GM19240 (cell line): Measurements from ENCODE around the gene GPATCH2L.

Experiments
- DNase-seq: peaks from one replicate; pipeline ENCODE4 v3.0.0; 2011; ENCODE audit warnings: low spot score; ENCODE audit not compliant: insufficient read length

Gene GPATCH2L

DNA sequence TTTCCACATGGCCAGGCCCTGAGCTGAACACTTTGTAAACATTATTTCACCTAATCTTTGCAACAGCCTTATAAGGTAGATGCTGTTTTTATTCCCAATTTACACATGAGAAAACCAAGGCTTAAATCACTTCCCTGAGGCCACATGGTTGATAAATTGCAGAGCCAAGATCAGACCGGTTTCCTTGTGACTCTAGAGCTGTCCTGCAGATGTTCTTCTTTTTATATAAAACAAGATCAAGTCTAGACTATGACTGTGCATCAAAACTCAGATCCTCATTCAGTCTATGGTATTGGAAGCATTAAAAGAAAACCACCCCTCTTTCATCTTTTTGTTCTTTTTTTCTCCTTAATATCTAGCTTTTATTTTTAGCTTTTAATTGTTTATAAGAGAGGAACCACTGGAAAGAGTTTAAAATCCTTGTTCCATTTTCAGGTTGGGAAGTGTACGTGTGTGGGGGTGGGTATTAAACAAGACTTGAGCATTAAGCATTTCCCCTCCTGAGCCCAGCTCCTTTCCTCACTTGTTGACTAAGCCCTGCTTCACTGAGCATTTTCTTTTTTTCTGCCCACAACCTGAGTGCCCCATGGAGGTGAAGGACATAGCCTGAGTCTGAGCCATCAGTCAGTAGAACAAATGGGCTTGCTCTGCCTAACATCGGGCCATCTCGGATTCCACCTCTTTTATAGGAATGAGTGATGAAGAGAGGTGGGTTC is 45.4 kb downstream of the GPATCH2L start:
- DNase-seq: no peak

DNA sequence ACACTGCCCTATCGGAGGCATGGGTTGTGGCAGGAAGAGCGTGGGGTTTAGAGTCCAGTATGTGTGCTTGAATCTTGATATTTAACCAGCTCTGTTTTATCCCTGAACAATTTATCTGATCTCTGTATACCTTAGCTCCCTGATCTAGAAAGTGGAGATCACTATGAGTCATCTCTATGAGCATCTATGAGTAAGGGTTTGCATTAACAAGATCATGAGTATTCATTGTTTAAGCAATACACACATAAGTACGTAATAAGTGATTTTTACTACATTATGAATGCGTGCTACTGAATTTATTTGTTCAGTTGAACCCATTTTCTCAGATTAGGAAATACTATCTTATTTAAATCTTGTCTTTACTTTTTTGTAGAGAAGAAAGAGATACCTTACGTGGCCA is 49.4 kb downstream of the GPATCH2L start:
- no peak for DNase-seq

DNA sequence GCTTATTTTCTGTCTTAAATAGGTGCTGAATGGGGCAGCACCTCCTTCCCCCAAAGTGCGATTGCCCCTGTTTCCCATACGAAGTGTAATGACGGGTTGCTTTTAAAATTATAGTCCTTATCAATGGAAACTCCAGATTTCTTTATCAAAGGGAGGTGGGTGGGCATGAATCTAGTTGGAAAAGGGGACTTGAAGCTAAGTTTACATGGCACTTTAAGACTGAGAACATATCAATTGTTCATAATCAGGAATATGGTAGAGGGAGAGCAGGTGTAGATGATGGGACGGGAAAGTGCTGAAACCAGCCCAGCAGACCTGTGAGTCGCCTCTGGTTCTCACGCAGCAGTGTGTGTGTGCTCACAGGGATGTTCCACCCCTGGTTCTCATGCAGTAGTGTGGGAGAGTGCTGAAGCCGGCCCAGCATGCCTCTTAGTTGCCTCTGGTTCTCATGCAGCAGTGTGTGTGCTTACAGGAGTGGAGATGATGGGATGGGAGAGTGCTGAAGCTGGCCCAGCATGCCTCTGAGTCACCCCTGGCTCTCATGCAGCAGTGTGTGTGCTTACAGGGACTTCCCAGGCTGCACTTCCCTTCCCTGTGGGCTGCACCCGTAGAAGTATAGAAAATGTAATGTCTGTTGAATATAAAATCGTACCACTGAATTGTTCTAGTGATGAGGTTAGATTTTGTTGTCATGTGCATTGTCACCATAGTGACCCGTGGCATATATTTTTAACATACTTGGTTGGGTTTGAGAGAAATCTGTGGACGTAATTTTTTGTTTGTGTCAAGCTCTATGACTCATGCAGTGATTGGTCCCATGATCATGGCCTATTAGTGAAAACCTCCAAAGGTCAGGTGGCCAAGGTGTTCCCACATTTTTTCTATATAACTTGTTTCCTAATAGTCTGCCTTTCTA is 51.6 kb downstream of the GPATCH2L start:
- DNase-seq: no peak

DNA sequence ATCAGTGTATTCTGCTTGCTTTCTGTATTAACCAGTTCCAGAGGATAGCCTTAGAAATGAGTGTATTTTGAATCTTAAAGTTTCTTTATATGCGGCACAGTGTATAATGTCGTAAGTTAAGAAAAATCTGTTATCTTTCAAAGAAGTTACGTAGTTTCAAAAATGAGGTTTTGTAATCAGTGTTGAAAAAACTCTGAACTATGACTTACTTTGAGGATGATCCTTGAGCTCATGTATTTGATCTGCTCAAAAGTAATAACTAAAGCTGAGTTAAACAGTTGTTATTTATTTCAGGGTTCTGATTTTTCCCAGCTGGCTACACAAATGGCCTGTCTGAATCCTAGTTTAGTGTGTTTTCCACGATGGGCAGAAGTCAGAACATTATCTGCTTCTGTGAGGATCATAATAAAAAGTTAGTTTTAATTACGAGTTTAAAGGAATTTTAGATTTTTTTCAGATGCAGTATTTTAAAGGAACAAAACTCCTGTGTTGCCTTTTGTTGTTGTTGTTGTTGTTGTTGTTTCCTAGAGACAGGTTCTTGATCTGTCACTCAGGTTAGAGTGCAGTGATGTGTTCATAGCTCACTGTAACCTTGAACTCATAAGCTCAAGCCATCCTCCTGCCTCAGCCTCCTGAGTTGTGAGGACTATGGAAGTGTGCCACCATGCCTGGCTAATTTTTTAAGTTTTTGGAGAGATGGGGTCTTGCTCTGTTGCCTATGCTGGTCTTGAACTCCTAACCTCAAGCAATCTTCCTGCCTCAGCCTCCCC is 52.9 kb downstream of the GPATCH2L start:
- no peak for DNase-seq

DNA sequence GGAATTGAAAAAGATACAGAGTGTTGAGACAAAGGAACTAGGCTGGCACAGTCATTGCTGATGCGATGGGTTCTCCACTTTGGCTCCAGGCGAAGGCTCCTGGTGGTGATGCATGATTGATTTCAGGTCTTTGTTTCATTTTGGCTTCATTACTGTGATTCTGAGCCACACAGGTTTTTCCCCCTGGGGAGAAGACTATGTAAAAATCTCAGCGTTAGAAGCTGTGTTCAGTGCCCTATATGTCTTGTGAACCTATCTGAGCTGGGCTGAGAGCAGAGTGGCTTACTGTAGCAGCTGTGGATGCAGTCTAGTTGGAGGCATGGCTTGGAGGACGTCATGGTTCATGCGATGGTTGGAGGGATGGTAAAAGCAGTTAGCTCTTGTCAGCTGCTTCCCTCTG is 54.0 kb downstream of the GPATCH2L start:
- no peak for DNase-seq

DNA sequence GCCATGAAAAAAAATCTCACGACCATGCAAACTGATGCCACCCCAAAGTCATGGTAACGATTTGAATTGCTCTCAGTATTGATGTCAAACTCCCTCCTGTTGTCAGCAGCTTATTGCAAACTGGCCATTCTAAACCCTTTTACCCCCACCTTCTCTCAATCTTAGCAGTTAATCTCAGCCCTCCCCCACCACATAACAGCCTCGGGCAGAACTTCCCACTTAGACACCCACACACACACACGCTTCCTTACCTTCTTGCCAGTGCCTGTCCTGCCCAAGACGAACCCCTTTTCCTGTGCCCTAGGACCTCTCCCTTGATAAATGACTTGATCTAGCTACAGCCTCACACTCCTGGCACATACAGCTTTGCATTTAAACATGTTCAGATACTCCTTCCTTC is 56.6 kb downstream of the GPATCH2L start:
- no peak for DNase-seq

DNA sequence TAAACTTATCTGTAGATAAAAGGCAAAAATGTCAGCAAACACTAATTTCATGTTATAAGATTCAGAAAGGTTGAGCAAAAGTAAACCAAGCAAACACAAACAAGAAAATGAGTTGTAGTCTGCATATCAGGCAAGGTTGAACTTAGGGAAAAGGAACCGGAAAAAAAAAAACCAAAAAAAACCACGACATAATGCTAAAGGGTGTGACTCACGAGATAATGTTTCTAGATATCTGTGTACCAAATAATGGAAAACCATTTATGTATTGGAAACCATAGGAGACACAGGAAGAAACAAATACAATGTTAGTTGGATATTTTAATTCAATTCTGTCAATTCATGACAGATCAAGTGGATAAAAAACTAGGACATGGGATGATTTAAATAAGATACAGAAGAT is 60.5 kb downstream of the GPATCH2L start:
- DNase-seq: no peak

DNA sequence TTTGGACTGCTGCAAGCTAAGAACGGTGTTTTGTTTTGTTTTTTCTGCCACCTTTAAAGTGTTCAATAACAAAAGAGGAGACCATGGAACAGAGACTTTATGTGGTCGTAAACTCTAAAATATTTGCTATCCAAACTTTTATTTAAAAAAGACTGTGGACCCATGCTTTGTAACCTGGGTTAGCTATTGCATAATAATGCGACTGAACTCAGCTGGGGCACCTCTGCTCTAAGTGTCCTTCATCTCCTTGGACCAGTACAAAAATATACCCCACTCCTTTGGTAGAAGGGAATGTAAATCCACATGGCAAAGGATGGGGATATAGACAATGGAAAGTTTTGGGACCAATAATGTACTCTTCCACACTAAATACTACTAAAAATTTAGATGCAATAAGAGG is 65.5 kb downstream of the GPATCH2L start:
- no peak for DNase-seq

DNA sequence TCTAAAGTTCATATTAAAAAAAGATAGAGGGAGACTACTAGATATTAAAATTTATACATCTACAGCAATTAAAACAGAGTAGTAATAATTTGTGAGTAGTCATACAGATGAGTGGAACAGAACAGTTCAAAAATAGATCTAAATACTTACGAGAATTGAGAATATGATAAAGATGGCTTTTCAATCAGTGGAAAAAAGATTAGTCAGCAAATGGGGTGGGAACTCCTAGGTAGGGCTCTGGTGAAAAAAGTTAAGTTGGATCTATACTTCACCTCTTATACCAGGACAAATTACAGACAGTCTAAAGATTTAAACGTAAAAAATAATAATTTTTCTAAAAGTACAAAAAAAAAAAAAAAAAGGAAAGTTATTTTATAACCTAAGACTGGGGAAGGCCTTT is 66.9 kb downstream of the GPATCH2L start:
- DNase-seq: no peak

DNA sequence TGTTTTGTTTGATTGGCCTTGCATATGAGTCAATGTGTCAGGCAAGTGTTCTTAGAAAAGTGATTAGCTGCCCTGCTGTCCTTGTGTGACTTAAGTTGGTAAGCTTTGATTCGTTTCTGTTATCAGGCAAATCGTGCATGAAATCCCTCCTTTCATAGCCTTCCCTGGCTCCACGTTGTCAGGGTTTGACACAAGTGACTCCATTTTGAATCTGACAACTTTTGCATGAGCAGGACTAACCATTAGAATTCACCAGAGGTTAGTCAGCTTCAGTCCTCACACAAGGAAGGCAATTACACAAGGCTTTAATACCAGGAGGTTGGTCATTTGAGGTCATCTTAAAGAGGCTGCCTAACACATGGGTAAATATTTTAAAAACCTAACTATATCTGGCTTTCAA is 68.2 kb downstream of the GPATCH2L start:
- DNase-seq: no peak

DNA sequence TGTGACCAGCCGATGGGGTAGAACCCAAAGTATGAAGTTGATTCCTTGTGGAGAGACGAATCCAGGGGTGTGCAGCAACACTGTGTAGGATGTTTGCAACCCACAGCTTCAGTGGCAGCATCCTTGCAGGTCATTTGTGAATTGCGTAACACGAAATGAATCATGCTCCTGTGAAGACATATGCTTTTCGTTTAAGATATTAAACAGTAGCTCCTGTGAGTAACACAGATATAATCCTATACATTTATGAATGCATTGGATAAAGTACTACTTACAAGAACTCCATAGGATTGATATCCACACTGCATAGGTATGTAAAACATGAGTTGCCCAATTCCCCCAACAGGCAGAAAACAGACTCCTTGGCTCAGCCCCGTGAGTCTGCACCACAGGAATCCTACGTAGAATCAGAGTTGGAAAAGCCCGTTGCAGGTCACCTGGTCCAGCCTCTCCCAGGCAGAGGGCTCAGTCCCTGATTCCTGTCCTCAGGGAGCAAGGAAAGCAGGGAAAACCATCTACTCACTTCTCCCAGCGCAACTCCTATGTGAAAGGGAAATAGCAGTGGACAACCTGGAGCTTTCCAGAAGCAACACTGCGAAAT is 75.8 kb downstream of the GPATCH2L start:
- no peak for DNase-seq

DNA sequence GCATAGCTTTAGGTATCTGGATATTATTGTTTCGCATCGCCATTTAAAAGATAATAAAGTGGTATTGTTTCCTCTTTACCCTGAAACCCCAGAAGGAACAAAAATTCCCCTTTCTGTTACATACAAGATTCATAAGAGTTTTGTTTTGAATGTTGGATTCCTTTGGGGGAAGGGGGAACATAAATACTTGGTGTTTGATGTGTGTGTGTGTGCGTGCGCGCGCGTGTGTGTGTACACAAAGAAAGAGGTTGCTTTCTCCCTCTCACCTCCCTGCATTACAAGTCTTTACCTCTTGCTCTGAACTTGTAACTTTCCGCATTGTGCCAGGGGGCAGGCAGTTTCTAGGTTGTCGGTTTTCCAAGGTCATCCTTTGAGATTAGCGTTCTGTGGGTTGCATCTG is 76.4 kb downstream of the GPATCH2L start:
- DNase-seq: no peak

DNA sequence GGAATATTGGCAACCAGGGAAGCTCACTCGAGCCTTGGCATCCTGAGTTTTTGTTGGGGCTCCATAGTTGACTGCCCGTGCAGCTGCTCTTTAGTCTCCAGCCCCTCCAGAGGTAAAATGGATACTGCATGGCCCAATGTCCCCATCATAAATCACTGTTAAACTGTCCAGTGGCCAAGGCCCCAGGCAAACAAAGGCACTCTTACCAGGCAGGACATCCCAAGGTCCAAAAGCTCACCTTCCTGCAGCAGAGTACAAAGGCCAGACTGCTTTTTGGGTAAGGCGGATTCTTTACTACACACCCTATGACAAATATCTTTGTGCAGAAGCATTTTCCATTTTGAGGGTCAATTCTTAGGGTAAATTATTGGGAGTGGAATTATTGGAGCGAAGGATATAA is 81.1 kb downstream of the GPATCH2L start:
- no peak for DNase-seq

DNA sequence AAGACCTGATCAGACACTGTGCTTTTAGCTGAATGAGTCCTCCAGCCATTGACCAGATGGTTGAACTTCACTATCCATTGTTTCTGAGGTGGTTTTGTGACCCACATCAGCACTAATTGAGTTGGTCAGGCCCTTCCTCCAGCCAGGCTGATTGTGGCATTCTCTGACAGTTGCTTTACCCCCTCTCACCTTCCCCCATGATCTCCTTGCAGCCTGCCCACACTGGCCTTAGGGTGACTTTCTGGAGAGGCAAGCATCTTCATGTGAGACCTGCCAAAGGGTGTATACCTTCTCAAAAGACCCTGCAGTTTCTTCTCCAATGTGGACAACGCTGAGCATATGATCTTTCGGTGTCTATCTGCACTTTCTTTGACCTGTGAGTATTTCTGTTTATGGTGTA is 83.9 kb downstream of the GPATCH2L start:
- no peak for DNase-seq

DNA sequence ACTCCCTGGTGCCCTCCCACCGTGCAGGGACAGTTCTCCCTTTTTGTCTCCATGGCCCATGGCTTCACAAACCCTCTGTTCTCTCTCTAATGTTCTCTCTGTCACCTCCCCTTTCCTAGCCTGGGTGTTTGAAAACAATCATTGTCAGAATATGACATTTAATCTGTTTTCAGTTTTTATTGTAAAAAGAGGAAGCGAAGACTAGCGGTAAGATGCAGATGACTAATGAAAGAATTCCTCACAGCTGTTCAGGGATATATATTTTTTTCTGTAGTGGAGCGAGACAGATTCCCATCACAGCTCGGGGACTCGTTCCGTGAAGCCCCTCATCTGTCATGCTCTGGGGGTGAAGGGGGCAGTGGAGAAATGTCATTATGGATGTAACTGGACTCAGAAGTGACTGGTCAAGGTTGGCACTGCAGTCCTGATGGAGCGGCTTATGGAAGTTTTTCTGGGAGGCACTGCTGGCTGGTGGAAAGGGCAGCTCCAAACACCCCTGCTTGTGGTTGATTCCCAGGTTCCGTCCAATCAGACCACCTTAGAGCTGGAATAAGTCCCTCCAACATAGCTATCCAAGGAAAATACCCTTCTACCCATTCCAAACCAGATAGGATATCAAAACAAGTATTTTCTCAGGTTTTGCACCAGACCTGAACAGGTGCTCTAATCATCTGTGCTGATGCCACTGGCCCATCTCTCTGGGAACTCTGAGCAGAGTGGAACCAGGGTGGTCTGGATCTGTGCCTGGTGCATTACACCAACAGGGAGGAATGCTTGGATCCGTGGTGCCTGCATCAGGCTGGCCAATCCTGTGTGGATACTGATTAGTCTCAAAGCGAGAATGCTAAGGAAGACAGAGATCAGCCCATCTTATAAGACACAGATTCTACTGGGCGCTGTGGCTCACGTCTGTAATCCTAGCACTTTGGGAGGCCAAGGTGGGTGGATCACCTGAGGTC is 84.7 kb downstream of the GPATCH2L start:
- DNase-seq: peak; percentile 36

DNA sequence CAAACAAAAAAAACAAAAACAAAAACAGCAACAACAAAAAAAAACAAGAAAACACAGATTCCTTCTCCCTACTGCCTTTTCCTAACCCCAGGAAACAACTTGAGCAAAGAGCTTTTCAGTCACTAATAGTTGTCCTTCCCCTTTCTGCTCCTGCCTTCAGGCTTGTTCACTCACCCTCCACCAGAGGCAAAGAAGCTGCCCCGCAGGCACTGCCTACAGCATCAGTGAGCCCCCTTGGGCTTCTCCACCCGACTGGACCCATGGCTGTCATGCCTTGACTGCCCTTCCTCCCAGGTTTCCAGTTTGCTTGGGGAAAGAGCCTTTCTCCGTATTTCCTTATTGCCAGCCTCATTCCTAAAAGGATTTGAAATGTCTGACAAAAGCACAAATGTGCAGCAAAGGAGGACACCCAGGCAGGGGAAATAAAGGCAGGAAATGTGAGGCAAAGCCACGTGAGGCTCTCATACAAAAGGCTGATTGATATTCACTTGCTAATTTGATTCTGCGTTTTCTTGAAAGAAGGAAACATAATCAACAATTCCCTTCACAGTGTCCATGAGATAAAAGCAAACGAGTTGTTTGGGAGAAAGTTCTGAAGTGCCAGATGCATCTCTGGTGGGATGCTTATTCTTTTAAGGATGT is 85.7 kb downstream of the GPATCH2L start:
- DNase-seq: no peak

DNA sequence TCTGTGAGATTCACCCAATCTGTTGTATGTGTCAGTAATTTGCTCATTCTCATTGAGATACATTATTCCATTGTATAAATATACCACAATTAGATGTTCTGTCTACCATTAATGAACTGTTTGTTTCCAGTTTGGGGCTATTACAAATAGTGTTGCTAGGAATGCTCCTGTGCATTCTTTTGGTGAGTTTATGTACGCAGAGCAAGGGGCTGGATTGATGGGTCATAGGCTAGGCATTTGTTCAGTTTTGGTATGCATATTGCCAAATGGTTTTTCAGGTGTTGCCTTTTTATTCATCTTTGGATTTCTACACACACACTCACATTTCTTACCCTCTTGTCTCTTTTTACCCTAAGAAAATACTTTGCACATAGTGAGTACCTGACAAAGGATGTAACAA is 93.4 kb downstream of the GPATCH2L start:
- no peak for DNase-seq

DNA sequence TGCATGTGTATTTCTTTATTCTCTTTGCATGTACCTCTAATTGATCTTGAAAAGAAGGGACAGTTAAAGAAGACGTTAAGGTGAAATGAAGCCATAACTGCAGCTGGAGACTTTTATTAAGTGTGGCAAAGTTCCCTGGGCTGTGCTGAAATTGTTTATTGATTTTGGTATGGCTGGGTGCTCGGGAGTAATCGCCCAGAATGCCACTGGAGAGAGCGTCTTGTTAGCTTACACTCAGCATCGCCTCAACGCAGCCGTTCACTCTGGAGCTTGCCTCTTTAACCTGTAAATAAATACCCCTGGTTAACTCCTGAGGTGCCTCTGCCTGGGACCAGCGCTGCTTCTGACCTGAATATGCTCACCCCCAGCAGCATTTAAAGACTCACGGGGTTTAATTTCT is 98.6 kb downstream of the GPATCH2L start:
- DNase-seq: no peak

DNA sequence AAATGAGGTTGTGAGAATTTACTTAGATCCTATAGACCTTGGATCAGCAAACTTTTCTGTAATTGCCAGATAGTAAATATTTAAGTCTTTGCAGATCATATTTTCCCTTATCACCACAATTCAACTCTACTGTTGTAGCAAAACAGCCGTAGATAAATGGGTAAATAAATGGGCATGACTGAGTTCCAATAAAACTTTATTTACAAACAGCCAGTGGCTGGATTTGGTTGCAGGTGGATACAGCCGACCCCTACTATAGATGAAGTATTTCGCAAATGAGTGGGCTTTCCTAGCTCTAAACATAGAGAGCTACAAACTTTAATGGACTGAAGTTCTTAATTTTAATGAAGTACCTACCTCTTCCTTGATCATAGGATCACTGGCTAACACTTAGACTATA is 100.7 kb downstream of the GPATCH2L start:
- no peak for DNase-seq

DNA sequence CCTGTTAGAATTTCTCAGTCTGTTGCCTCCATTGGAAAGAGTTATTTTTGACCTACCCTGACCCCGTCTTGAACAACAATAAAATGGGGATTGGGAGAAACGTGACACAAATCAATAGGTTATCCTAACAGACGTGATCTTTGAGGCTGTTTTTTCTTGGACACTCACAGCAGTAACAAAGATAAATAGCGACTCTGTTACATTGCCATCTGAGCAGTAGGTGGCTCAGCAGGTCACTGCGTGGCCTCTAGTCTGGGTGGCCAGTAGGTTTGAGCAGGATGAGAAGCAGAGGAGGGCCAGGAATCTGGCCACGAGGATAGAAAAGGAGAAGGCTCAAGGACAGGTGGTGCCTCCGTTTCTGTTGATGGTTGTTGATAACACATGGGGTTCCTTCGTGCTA is 101.4 kb downstream of the GPATCH2L start:
- DNase-seq: no peak
